Measurements from ENCODE around the gene SEPTIN2. TPM values are rescaled to one million over a fixed set of nuclear protein-coding genes. Genes with fewer than 3 reads are reported as not detected.
"Not testable (repeated sequence)": the region's sequence is repeated elsewhere in the genome, so short reads cannot be mapped to it uniquely, and the experiment has no call there.

The SEPTIN2 gene
- total RNA-seq, 1 experiment from 2014 or later: 438 TPM

DNA sequence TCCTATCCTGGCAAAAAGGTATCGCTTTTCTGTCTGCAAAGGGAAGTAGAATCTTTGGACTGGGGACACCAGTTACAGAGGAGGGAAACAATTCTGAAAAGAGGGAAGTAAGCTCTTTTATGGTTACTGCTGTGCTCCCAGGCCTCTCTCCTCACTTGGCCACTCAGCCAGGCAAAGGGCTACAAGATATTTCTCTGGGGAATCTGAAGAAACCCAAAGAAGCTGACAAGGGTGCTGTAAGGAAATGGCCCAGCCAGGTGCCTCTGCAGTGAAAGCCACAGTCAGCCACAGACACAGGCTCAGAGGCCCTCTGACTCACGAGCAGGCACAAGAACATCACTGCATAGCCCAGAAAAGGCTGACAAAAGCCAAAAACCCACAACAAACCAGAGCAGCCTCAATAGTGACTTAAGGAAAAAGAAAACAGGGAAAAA, 6.0 kb upstream of the SEPTIN2 start:
- in situ Hi-C loops (cut with HindIII; ENCODE audit: low sequenced_read_pairs): no loop called here
- no peak for DNase-seq (ENCODE audit: low spot score)

GRCh38 chr2:241310917-241311566, 4.7 kb upstream of the SEPTIN2 start:
- DNase-seq (ENCODE audit: low spot score): no peak
- in situ Hi-C loops (cut with HindIII; ENCODE audit: low sequenced_read_pairs): no loop called here

- DNase-seq (ENCODE audit: low spot score): no peak
- in situ Hi-C loops (cut with HindIII; ENCODE audit: low sequenced_read_pairs): no loop called here
Measured at GRCh38 chr2:241312082-241312481, 3.6 kb upstream of the SEPTIN2 start.

DNA sequence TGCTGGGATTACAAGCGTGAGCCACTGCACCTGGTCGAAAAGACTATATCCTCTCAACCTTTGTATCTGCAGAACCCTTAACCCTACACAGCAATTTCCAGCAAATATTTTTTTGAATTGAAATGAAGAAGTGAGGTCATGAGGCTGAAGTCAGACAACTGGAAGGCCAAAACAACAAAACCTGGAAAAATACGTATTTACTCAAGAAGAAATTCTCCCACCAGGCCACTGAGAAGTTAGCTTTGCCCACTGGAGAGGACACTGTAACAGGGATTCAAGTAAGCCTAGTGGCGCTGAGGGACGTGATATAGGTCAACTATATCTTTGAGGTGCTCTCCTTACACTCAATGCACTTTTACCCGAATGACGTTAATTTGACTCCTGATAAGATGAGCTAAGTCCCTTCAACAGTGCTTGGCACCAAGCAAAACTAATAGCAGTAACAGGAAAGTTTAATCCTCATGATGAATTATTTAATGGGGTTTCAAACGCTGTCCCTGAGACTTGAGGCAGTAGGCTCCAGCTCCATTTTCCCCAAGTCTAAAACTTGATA, 2.1 kb upstream of the SEPTIN2 start:
- DNase-seq (ENCODE audit: low spot score): no peak
- in situ Hi-C loops (cut with HindIII; ENCODE audit: low sequenced_read_pairs): no loop called here

DNA sequence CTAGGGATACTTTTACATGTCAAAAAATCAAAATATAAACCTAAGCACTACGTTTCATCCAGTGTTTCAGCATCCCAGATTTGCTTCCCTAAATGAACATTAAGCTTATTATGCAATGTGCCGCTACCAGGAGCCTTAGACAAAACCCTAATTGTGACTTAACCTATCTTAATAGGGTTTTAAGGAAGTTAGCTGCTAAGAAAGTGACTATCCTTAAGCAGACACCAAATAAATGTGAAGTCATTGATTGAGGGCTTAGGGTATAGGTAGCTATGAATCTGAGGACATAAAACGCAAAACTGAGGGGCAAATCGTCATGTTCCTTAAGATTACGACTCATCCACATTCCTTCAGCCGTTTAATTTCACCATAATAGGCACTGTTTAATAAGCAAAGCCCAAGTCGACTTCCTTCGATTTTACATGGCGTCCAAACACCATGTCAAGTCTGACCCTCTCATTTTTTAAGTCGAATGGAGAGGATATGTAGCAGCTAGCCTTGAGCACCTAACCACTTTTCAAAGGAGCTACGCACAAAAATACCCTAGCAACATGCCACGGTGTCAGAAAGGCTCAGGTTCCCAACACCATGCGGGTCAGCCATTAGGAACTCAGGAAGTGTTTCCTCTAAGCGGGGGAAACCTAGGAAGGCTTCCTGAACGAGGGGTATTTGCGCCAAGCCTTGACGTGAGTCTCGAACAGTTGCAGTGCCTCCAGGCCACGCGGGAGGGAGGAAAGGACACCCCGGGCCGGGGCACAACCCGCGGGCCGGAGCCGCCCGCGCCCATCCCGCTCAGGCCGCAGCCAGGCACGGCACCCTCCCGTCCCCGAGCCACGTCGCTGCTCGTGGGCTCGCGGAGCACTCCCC, 1.3 kb upstream of the SEPTIN2 start:
- in situ Hi-C loops (cut with HindIII; ENCODE audit: low sequenced_read_pairs): no loop called here
- DNase-seq (ENCODE audit: low spot score): no peak

DNA sequence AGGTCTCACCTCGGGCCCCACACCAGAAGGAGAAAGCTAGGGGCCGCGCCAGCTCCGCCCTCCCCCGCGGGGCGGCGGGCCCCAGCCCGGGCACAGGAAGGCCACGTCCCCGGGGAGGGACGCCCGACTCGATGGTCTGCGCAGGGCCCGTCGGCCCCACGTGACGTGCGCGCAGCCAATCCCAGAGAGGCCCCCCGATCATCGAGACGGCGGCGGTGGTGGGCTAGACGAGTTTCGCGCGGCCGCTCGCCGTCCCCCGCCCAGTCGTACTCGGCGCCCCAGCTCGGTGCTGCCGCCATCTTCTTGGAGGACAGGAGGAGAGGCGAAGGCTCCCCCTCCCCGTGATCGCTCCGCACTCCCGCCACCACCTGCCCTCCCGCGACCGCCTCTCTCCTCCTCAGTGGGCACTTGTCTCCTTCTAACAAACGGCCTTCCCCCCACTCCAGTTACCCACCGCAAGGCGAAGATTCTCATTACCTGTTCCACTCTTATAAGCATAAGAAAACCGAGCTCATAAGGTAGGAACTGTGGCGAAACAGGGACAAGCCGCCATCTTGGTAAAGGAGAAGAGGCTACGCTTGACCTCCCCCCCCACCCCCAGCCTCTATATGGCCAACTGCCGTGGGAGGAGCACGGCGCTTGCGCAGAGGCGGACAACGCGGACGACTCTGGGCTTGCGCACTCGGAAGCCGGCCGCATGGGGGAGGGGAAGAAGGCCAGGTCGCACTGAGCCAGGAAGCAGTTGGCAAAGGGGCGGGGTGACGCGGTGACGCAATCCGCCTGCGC, 439 bp upstream of the SEPTIN2 start, which contains the start of gene HDLBP:
Gene HDLBP (minus strand): TSS at position 580 of the 786 bp plus-strand sequence. CDS start 48,803 bp downstream, outside the sequence.
- DNase-seq (ENCODE audit: low spot score): peak; percentile 96
- in situ Hi-C loops (cut with HindIII; ENCODE audit: low sequenced_read_pairs): no loop called here

GRCh38 chr2:241316825-241317224, 1.1 kb downstream of the SEPTIN2 start:
- DNase-seq (ENCODE audit: low spot score): no peak
- in situ Hi-C loops (cut with HindIII; ENCODE audit: low sequenced_read_pairs): no loop called here

- no peak for DNase-seq (ENCODE audit: low spot score)
- in situ Hi-C loops (cut with HindIII; ENCODE audit: low sequenced_read_pairs): no loop called here
Measured at GRCh38 chr2:241317391-241317790, 1.7 kb downstream of the SEPTIN2 start.

- DNase-seq (ENCODE audit: low spot score); in situ Hi-C loops (cut with HindIII; ENCODE audit: low sequenced_read_pairs): not testable (repeated sequence)
Measured at GRCh38 chr2:241318830-241319229, 3.1 kb downstream of the SEPTIN2 start.

- DNase-seq (ENCODE audit: low spot score): no peak
- in situ Hi-C loops (cut with HindIII; ENCODE audit: low sequenced_read_pairs): no loop called here
Measured at GRCh38 chr2:241320394-241320793, 4.7 kb downstream of the SEPTIN2 start.

GRCh38 chr2:241321033-241321432, 5.3 kb downstream of the SEPTIN2 start:
- in situ Hi-C loops (cut with HindIII; ENCODE audit: low sequenced_read_pairs): no loop called here
- DNase-seq (ENCODE audit: low spot score): no peak

- in situ Hi-C loops (cut with HindIII; ENCODE audit: low sequenced_read_pairs): no loop called here
- DNase-seq (ENCODE audit: low spot score): no peak
Measured at GRCh38 chr2:241321886-241322285, 6.2 kb downstream of the SEPTIN2 start.

GRCh38 chr2:241323778-241324177, 8.1 kb downstream of the SEPTIN2 start:
- no peak for DNase-seq (ENCODE audit: low spot score)
- in situ Hi-C loops (cut with HindIII; ENCODE audit: low sequenced_read_pairs): no loop called here

- in situ Hi-C loops (cut with HindIII; ENCODE audit: low sequenced_read_pairs): no loop called here
- no peak for DNase-seq (ENCODE audit: low spot score)
Measured at GRCh38 chr2:241324775-241325174, 9.1 kb downstream of the SEPTIN2 start.

DNA sequence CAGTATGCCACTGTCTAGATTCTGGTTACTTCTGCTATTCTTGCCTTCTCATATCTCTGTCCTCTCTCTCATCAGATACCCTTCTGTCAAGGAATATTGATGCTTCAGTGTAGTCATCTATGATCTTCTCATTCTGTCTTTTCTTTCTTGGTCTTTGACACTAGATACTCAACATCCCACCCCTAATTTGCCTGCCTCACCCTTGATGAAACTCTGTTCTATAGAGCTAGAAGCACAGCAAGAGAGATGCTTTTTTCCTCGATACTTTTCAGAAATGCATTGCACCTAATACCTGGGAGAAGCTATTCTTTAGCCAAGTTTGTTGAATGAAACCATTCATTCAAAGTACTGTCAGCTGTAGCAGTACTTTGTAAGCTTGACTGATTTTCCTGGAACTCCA, 9.5 kb downstream of the SEPTIN2 start:
- no peak for DNase-seq (ENCODE audit: low spot score)
- in situ Hi-C loops (cut with HindIII; ENCODE audit: low sequenced_read_pairs): no loop called here

GRCh38 chr2:241329669-241330615, 14.2 kb downstream of the SEPTIN2 start:
- no peak for DNase-seq (ENCODE audit: low spot score)
- in situ Hi-C loops (cut with HindIII; ENCODE audit: low sequenced_read_pairs): no loop called here

- no peak for DNase-seq (ENCODE audit: low spot score)
- in situ Hi-C loops (cut with HindIII; ENCODE audit: low sequenced_read_pairs): no loop called here
Measured at GRCh38 chr2:241330616-241330981, 14.9 kb downstream of the SEPTIN2 start.

DNA sequence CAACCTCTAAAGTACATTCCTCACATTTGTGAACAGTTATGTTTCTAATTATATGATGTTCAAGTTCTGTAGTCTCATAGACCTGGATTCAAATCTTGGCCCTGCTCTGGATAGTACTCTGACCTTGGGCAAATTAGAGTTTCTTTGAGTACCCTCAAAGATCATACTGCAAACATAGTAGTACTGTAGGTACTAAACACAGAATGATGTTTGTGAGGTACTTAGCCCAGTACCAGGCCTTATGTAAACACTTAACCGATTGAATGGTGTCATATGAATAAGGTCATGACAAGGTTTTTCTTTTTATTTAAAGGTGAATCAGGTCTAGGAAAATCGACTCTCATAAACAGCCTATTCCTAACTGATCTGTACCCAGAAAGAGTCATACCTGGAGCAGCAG, 19.1 kb downstream of the SEPTIN2 start:
- DNase-seq (ENCODE audit: low spot score): no peak
- in situ Hi-C loops (cut with HindIII; ENCODE audit: low sequenced_read_pairs): no loop called here
